ENCODE results near the gene PKD1.

Gene PKD1

DNA sequence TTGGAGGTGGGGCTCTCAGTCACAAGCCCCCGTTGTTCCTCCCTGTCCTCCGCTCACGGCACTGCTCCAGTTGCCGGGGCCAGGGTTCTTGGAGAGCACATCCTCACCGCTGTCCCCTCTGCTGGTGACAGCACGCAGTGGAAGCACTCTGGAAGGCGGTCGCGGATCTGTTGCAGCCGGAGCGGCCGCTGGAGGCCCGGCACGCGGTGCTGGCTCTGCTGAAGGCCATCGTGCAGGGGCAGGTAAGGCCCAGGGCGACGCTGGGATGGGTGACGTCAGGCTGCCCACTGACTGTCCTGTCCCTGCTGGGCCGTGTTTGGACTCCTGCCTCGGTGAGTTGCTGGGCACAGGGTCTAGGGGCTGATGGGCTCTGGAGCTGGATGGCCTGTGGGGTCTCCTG is 82.5 kb downstream of the PKD1 start:
- H3K4me3 ChIP-seq (ENCODE audit: low read depth, low read length) = no peak overlapping the region
- no peak for DNase-seq (ENCODE audit: low read depth)
- TF ChIP-seq, protein P1, sequence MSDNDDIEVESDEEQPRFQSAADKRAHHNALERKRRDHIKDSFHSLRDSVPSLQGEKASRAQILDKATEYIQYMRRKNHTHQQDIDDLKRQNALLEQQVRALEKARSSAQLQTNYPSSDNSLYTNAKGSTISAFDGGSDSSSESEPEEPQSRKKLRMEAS (IDR thresholded peaks at IDR 0.05; ENCODE audit: low read depth, low read length) = no peak

DNA sequence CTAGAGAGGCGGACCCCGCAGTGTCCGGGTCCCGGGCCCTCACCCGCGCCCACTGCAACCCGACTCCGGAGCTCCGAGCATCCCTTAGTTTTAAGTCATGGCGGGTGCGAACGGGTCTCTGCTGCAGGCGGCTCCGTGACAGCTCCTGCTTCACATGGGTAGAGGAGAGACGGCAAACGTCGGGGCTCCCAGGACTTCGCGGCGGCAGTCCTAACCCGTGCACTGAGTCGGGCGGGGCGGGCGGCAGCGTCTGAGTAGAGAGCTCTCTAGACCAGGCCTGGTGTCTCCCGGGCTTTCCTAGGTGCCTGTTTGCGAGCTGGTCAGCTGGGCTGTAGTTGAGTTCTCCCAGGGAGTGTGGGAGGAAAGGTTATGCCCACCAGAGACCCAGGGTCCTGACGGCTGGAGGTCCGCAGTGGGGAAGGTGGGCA is 87.6 kb downstream of the PKD1 start:
- no peak for DNase-seq (ENCODE audit: low read depth)
- peak overlapping the region; percentile 89 for H3K4me3 ChIP-seq (ENCODE audit: low read depth, low read length)

DNA sequence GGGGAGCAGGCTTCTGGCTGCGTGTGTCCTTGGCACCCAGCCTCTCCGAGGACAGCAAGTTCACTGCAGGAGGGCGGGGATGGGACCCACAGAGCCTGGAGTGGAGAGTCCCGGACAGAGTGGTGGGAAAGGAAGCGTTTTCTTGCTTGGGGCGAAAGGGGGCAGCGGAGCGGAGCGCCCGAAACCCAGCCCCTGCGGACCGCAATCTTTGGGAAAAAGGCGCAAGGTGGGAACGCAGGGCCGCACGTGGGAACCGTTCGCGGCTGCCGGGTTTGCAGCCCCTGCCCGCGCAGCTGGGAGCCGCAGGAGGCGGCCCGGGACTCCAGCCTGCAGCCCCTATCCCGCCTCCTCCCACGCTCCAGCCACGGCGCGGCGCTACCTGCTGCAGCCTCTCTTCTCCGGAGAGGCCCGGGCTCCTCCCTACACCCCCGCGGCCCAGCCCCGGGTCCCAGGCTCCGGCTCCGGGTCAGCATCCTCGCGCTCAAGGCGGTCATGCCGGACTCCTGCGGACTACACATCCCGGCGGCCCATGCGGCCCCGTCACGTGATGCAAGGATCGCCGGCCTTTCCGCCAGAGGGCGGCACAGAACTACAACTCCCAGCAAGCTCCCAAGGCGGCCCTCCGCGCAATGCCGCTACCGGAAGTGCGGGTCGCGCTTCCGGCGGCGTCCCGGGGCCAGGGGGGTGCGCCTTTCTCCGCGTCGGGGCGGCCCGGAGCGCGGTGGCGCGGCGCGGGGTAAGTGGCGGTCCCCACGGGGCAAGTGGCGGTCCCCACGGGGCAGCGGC is 88.2 kb downstream of the PKD1 start, which contains the start of the genes NTHL1 and TSC2:
TSS of gene NTHL1 (minus strand) at position 505 of the 786 bp plus-strand sequence. CDS start at position 494, 11 bp downstream.
TSS of gene TSC2 (plus strand) at position 656 of the 786 bp plus-strand sequence. CDS start 631 bp downstream, outside the sequence.
- H3K4me3 ChIP-seq (ENCODE audit: low read depth, low read length) = peak within 1 kb of the TSS; percentile 89
- TF ChIP-seq, protein P2, sequence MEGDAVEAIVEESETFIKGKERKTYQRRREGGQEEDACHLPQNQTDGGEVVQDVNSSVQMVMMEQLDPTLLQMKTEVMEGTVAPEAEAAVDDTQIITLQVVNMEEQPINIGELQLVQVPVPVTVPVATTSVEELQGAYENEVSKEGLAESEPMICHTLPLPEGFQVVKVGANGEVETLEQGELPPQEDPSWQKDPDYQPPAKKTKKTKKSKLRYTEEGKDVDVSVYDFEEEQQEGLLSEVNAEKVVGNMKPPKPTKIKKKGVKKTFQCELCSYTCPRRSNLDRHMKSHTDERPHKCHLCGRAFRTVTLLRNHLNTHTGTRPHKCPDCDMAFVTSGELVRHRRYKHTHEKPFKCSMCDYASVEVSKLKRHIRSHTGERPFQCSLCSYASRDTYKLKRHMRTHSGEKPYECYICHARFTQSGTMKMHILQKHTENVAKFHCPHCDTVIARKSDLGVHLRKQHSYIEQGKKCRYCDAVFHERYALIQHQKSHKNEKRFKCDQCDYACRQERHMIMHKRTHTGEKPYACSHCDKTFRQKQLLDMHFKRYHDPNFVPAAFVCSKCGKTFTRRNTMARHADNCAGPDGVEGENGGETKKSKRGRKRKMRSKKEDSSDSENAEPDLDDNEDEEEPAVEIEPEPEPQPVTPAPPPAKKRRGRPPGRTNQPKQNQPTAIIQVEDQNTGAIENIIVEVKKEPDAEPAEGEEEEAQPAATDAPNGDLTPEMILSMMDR (IDR thresholded peaks at IDR 0.05; ENCODE audit: low read depth, low read length) = no peak
- TF ChIP-seq, protein P1 (IDR thresholded peaks at IDR 0.05; ENCODE audit: low read depth, low read length) = peak; percentile 96
- TF ChIP-seq MYC (IDR thresholded peaks at IDR 0.05; ENCODE audit: low read depth, low read length) = peak; percentile 78
- peak; percentile 42 for TF ChIP-seq POLR2A (IDR thresholded peaks at IDR 0.05; ENCODE audit: extremely low read depth, insufficient read length)
- DNase-seq (ENCODE audit: low read depth) = peak; percentile 97

More for the DNA sequence above, 87.6 kb downstream of the PKD1 start:
- TF ChIP-seq POLR2A (IDR thresholded peaks at IDR 0.05; ENCODE audit: extremely low read depth, insufficient read length) (no peak), MYC (IDR thresholded peaks at IDR 0.05; ENCODE audit: low read depth, low read length) (no peak)
- TF ChIP-seq, protein P2 (IDR thresholded peaks at IDR 0.05; ENCODE audit: low read depth, low read length) = no peak
- TF ChIP-seq, protein P1 (IDR thresholded peaks at IDR 0.05; ENCODE audit: low read depth, low read length) = no peak

DNA sequence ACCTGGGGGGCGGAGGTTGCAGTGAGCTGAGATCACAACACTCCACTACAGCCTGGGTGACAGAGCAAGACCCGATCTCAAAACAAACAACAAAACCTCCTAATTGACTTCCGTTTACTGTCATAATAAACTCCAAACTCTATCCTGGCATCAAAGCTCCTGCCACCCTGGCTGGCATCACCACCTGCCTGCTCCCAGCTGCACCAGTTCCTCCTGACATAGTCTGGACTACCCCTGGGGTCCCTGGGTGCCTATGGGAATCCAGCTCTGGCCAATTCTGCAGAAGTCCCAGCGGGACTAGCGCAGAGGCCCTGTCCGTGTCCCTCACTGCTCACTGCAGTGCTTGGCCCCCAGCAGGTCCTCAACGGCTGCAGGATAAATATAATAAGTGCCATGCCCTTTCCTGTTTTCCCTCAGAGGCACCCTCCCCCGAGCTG is 88.8 kb downstream of the PKD1 start:
- H3K4me3 ChIP-seq (ENCODE audit: low read depth, low read length) = peak overlapping the region; percentile 80
- TF ChIP-seq, protein P1 (IDR thresholded peaks at IDR 0.05; ENCODE audit: low read depth, low read length) = no peak
- TF ChIP-seq POLR2A (IDR thresholded peaks at IDR 0.05; ENCODE audit: extremely low read depth, insufficient read length) = no peak
- TF ChIP-seq, protein P2 (IDR thresholded peaks at IDR 0.05; ENCODE audit: low read depth, low read length) = no peak
- no peak for TF ChIP-seq MYC (IDR thresholded peaks at IDR 0.05; ENCODE audit: low read depth, low read length)
- DNase-seq (ENCODE audit: low read depth) = no peak

DNA sequence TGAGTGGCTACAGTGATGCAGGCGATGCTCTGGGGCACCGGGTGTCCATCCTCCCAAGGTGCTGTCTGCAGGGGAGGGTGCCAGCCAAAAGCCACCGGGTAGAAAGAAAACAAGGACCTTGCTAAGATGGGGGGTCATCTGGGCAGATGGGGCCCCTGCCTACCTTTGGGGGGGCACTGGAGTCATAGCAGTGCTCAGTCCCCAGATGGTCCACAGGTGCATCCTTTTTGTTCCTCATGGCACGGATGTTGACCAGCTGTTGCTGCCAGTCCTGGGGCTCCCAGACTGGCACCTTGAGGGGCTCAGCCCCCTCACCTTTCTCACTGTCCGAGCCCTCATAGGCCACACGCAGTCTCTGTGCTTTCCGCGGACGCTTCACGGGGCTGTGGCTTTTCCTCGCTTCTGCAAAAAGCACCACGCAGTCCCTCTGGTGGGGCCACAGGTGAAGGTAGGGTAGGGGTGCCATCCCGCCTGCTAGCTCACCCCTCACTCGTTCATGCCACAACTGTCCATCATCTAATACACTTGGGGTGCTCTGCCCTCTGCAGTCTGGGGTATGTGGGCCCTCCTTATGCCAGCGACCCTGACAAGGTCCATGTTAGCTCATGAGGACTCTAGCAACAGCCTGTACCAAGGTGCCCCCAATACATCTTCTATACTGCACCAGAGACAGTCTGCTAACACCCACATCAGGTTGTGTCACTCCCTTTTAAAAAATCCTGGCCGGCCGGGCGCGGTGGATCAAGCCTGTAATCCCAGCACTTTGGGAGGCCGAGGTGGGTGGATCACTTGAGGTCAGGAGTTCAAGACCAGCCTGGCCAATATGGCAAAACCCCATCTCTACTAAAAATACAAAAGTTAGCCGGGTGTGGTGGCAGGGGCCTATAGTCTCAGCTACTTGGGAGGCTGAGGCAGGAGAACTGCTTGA is 89.5 kb downstream of the PKD1 start:
- peak overlapping the region; percentile 80 for H3K4me3 ChIP-seq (ENCODE audit: low read depth, low read length)
- no peak for DNase-seq (ENCODE audit: low read depth)
- TF ChIP-seq, protein P1 (IDR thresholded peaks at IDR 0.05; ENCODE audit: low read depth, low read length) = no peak
- no peak for TF ChIP-seq MYC (IDR thresholded peaks at IDR 0.05; ENCODE audit: low read depth, low read length)
- no peak for TF ChIP-seq POLR2A (IDR thresholded peaks at IDR 0.05; ENCODE audit: extremely low read depth, insufficient read length)
- TF ChIP-seq, protein P2 (IDR thresholded peaks at IDR 0.05; ENCODE audit: low read depth, low read length) = no peak

Data from NB4 (cell line).